ENCODE data around the gene ASXL1.
A peak's percentile ranks its signal among the peaks of the same experiment; 100 is the strongest.
"Not testable (repeated sequence)": the region's sequence is repeated elsewhere in the genome, so short reads cannot be mapped to it uniquely, and the experiment has no call there.

Gene ASXL1

DNA sequence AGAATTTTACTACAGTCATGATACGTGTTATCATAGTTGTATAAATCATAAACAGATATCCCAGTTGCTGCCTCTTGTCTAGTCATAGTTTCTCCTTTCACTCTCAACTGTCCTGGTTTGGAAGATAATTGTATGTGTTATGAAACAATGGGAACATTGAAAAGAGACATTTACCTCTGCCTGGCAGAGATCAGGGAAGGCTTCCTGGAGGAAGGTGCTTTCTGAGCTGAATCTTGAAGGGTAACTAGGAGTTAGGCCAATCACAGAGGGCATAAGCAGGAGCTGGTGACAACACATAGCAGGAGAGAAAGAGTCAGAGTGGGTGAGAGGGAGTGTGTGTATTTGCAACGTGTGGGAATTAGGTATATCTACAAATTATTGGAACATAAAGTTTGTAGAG is 5.4 kb downstream of the ASXL1 start:
- DNase-seq, result no peak

GRCh38 chr20:32364554-32365208 is 6.5 kb downstream of the ASXL1 start:
- DNase-seq, result no peak

DNA sequence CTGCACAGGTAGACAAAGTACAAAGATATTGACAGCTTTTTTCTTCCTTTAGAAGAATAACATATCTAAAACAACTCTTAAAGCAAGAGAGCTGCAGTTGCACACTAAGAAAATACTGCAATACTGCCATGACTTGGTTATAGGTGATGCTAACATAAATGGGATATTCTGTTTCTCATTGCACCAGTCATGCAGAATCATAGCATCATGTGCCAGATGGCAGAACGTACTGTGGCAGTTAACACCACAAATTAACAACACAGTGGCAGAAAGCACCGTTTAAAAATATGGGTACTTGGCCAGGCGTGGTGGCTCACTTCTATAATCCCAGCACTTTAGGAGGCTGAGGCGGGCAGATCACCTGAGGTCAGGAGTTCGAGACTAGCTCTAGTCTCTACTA is 7.4 kb downstream of the ASXL1 start:
- DNase-seq, result peak in 1 of 2 donors; percentile 22

DNA sequence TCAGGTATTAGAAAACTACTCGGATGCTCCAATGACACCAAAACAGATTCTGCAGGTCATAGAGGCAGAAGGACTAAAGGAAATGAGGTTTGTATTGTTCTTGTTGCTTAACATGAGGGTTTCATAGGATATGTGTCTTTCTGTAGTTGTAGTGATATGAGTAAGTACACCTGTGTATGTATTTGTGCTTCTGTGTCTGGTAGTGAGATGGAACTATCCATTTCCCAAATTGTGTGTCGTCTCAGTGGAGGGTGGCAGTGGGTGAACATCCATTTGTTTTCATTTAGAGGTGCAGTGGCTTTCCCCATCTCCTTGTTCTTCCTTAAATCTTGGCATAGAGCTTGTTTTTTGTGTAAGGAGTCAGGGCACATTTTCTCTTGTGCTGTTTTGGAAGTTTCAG is 8.2 kb downstream of the ASXL1 start:
- DNase-seq, result no peak

- DNase-seq, result no peak
Measured at GRCh38 chr20:32368323-32368722, 10.2 kb downstream of the ASXL1 start.

- no peak for DNase-seq
Measured at GRCh38 chr20:32368925-32369324, 10.8 kb downstream of the ASXL1 start.

- no peak for DNase-seq
Measured at GRCh38 chr20:32370897-32371296, 12.8 kb downstream of the ASXL1 start.

DNA sequence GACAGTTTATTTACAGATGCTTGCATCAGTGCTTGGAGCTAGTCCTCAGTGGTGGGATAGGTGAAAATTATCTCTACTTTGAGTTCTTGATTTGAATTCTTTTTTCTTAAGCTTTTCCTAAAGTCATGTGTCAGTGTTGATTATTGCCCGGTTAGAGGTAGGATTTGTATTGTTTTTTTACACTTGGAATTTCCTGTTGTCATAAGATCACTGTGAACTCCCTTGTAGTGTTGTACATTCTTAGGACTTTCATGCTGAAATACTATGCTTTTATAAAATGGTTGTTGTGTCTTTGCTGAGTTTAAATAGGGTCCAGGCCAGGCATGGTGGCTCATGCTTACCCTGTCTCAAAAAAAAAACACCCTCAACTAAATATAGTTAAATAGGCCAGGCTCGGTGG is 20.3 kb downstream of the ASXL1 start:
- no peak for DNase-seq

DNA sequence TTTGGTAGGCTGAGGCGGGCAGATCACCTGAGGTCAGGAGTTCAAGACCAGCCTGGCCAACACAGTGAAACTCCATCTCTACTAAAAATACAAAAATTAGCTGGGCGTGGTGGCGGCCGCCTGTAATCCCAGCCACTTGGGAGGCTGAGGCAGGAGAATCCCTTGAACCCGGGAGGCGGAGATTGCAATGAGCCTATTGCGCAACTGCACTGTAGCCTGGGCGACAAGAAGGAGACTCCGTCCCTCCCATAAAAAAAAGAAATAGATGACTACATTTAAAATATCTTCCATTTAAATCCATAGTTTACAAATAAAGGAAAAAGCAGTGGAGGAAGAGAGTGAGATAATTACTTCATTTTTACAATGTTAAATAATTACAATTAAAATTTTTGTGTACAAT is 21.9 kb downstream of the ASXL1 start:
- not testable (repeated sequence) for DNase-seq

- no peak for DNase-seq
Measured at GRCh38 chr20:32380745-32381144, 22.6 kb downstream of the ASXL1 start.

GRCh38 chr20:32382102-32382950 is 24.2 kb downstream of the ASXL1 start:
- no peak for DNase-seq

GRCh38 chr20:32383441-32383840 is 25.3 kb downstream of the ASXL1 start:
- DNase-seq, result not testable (repeated sequence)

GRCh38 chr20:32385541-32385940 is 27.4 kb downstream of the ASXL1 start:
- no peak for DNase-seq

DNA sequence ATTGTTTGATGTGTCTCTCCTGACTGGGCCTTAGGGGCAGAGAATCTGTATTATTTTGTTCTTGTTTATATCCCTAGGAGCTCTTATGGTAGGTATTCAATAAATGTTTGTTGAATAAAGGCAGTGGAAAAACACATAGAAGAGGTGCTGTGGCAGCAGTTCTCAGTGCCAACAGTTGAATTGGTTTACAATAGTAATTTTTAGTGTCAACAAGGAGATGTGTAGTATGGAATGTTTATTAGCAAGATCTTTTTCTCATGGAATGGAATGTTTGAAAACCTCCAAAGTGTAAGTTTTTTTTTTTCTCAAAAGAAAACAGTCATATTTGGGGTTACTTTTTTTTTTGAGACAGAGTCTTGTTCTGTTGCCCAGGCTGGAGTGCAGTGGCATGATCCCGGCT is 28.0 kb downstream of the ASXL1 start:
- no peak for DNase-seq

- DNase-seq, result no peak
Measured at GRCh38 chr20:32387252-32387651, 29.1 kb downstream of the ASXL1 start.

GRCh38 chr20:32391003-32391402 is 32.9 kb downstream of the ASXL1 start:
- no peak for DNase-seq

DNA sequence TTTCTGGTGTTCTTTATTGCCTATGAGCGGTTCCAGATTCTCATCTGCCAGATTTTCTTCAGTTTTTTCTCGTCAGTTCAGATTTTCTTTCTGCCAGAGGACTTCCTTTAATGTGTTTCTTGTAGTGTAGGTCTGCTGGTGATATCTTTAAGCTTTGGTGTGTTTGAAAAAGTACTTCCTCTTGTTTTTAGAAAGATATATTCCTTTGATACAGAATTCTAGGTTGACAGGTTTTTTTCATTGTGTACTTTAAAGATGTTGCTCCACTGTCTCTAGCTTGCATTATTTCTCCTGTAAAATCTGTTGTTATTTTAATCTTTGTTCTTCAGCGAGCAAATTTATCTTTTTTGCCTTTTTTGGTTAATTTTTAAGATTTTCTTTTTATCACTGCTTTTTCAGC is 36.9 kb downstream of the ASXL1 start:
- DNase-seq, result no peak

- DNase-seq, result no peak
Measured at GRCh38 chr20:32396646-32397160, 38.6 kb downstream of the ASXL1 start.

DNA sequence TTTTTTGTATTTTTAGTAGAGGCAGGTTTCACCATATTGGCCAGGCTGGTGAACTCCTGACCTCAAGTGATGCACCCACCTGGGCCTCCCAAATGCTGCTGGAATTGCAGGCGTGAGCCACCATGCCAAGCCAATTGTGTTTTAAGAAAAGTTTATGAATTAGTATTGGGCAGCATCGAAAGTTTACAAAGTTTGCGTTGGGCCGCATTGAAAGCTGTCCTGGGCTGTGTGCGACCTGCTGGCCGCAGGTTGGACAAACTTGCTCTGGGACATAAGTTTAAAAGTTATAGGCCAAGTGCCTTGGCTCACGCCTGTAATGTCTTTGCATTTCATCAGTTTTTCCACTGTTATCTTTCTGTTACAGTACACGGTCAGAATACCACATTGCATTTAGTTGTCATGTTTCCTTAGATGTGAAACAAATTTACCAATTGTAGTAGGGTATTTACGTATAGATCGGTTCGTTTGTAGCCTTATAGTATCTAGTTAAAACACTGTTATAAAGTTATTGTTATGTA is 39.5 kb downstream of the ASXL1 start:
- no peak for DNase-seq

DNA sequence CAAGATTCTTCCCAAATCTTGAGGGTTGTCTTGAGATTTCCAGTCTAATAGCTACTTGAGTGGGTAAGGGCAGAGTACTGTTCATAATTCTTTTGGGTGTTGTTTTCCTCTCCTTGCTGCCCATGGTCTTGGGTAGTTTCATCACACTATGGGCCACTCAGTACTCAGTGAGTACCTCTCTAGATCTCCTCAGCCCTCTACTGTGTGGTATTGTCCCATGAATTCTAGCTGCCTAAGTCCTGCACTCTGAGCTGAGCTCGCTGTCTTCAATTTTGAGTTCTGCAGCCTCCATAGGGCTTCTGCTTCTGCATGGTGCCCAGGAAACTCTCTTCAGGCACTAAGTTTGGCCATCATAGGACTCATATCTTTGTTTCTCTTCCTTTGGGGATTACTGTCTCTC is 42.3 kb downstream of the ASXL1 start:
- no peak for DNase-seq

GRCh38 chr20:32404017-32404416 is 45.9 kb downstream of the ASXL1 start:
- no peak for DNase-seq

- DNase-seq, result no peak
Measured at GRCh38 chr20:32406701-32407100, 48.6 kb downstream of the ASXL1 start.

- DNase-seq, result not testable (repeated sequence)
Measured at GRCh38 chr20:32407131-32407750, 49.1 kb downstream of the ASXL1 start.
